Sigmoid colon (tissue), 4 donors: ENCODE measurements around the gene ACAA1.

ENCODE experiments used
- CTCF ChIP-seq, 4 experiments: fragments of 450-650 bp in 3 of 4; fragments of 200-600 bp in 1 of 4; IDR thresholded peaks; one replicate each; pipeline ENCODE4 v1.5.1; 2016 to 2019; ENCODE audit warnings: antibody characterized with exemption in 4 of 4, mild to moderate bottlenecking in 3 of 4, moderate library complexity in 2 of 4
- POLR2A ChIP-seq, 2 donors: fragments of 450-650 bp; IDR thresholded peaks; one replicate each; pipeline ENCODE4 v1.6.1; 2016; ENCODE audit warnings: antibody characterized with exemption in 2 of 2, mild to moderate bottlenecking in 2 of 2, moderate library complexity in 2 of 2
- POLR2AphosphoS5 ChIP-seq, 4 donors: sonication (generic); formaldehyde crosslinking; IDR thresholded peaks; one replicate each; pipeline ENCODE4 v1.6.1; 2017; ENCODE audit warnings: antibody characterized with exemption in 4 of 4

GRCh38 chr3:38118421-38119247 lies 18.3 kb downstream of the ACAA1 start:
- no peak for TF ChIP-seq CTCF (IDR thresholded peaks at IDR 0.05)
- TF ChIP-seq POLR2AphosphoS5 (IDR thresholded peaks at IDR 0.05): no peak
- no peak for TF ChIP-seq POLR2A (IDR thresholded peaks at IDR 0.05)
